ENCODE measurements around the gene UBC.
A peak's percentile ranks its signal among the peaks of the same experiment; 100 is the strongest.
"Not testable (repeated sequence)": the region's sequence is repeated elsewhere in the genome, so short reads cannot be mapped to it uniquely, and the experiment has no call there.

The UBC gene

DNA sequence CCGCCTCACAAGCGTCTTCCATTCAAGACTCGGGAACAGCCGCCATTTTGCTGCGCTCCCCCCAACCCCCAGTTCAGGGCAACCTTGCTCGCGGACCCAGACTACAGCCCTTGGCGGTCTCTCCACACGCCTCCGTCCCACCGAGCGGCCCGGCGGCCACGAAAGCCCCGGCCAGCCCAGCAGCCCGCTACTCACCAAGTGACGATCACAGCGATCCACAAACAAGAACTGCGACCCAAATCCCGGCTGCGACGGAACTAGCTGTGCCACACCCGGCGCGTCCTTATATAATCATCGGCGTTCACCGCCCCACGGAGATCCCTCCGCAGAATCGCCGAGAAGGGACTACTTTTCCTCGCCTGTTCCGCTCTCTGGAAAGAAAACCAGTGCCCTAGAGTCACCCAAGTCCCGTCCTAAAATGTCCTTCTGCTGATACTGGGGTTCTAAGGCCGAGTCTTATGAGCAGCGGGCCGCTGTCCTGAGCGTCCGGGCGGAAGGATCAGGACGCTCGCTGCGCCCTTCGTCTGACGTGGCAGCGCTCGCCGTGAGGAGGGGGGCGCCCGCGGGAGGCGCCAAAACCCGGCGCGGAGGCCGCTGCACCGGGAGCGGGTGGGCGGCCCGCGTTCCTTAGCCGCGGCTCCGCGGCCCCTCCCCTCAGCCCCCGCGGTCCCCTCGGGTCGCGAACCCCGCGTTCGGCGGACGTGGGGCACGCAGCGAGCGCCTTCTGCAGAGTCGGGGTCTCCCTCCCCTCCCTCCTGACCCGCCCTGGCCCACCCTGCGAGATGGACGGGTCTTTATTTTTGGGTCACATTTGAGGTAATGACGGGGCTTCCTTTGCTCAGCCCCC lies at the start of gene UBC:
Gene UBC, minus strand, starts transcription at position 259 of the 847 bp plus-strand sequence. CDS start 879 bp downstream, outside the sequence.
- peak; percentile 90 for DNase-seq

DNA sequence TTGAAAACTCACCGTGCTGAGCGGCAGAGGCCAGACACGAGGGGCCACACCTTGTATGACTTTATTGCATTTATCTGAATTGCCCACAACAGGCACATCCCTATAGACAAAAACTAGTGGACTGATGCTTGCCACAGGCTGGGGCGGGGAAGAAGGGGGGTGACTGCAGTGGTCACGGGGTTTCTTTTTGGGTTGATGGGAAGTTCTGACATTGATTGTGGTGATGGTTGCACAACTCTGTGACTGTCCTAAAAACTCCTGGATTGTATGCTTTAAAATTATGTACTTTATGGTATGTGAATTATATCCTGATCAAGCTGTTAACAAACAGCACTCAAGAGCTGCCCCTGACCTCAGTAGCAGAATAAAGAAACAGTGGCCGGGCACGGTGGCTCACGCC lies 48.8 kb upstream of the UBC start:
- no peak for DNase-seq

DNA sequence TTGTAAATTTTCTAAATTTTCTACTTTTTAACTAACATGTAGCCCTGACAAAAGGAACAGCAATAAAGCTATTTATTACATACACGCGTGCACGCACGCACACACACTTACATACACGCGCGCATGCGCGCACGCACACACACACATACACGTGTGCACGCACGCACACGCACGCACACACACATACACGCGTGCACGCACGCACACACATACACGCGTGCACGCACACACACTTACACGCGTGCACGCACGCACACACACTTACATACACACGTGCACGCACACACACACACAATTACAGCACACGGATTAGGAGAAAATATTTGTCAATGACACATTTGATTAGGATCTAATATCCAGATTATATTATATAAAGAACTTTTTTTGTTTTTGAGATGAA lies 46.6 kb upstream of the UBC start:
- no peak for DNase-seq

DNA sequence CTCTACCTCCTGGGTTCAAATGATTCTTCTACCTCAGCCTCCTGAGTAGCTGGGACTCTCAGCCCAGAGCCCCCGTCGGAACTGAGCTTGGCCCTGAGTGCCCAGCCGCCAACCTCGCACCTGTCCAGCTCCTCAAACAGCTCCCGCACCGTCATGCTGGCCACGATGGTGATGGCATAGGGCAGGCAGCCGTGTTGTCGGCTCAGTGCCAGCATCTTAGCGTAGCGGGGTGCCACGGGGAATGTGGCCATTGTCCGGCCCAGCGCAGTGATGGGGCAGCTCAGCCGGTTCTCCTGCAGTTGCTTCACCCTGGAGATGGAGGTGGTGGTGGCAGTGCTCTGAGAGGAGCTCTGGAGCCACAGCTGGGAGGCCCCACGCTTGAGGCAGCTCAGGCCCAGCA lies 42.1 kb upstream of the UBC start:
- DNase-seq, result no peak

DNA sequence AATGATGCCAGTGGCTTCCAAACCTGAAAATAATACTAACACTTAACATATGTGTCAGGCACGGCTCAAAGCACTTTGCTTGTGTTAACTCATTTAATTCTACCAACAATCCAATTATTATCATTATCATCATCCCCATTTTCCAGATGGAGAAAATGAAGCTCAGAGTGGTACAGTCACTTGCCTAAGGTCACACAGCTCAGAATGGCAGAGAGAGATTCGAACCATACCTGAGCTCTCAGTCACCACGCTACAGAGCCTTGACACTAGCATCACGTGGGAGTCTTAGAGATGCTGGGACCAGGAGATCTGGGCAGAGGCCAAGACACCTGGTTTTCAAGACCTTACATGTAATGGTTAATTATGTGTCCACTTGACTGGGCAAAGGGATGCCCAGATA lies 40.3 kb upstream of the UBC start:
- DNase-seq, result no peak

DNA sequence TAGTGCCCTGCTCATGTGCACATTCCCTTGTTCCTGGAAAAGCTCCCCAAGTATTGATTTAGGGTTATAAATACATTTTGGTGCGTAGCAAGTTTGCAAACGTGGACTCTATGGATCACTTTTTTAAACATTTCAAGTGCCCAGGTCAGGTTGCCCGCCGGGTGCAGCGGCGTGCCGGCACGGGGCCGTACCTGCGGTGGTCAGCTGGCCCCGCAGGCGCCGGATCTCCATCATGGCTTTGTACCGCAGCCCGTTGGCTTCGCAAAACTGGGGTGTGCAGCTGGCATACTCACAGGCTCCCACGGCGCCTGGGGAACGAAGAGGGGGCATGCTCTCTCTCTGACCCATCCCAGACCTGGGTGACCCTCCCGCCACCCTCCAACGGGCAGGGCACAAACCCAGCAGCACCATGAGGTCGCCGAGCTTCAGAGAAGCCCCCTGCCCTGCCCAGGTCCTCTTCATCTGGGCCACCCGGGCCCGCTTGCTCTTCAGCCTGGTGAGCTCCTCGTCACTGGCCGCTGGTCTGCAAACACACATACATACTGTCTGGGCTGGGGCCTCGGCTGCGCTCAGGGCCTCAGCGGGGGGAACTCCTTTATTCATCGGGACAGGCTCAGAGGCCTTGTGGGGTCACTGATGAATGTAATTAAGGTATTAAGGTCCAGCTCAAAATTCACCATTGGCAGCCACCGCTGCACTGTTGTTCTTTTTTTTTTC lies 39.4 kb upstream of the UBC start:
- no peak for DNase-seq

DNA sequence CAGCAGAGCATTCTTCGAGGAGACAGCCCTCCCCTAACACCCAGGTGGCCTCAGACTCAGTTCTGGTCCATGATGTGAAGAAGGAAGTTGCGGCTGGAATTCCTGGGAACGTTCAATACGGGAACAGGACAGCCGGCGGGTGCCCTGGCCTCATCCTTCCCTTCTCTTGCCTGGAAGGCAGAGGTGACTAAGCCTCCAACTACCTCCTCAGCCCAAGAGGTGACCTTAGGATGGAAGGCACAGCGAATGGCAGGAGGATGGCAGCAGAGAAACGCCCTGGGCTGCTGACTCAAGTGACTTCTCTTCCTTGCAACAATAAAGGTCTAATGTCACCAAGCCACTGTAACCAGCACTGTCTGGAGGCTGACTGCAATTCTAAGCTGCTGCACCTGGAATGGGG lies 38.4 kb upstream of the UBC start:
- no peak for DNase-seq

DNA sequence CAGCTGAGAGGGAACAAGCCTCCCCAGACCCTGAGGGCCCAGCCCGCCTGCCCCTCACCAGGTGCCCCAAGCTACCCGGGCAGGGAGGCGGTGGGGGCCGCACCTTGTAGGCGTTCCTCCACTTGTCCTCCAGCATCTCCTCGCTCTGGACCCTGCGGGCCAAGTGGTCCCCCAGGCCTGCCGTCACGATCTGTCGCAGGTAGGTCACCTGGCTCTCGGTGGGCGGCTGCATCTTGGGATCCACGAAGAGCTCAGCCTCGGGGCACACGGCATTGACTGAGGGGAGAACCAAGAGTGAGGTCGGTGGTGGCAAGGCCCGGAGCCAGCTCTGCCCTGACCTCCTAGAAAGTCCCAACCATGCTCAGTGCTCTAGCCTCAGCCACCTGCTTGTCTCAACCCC lies 37.8 kb upstream of the UBC start:
- no peak for DNase-seq

DNA sequence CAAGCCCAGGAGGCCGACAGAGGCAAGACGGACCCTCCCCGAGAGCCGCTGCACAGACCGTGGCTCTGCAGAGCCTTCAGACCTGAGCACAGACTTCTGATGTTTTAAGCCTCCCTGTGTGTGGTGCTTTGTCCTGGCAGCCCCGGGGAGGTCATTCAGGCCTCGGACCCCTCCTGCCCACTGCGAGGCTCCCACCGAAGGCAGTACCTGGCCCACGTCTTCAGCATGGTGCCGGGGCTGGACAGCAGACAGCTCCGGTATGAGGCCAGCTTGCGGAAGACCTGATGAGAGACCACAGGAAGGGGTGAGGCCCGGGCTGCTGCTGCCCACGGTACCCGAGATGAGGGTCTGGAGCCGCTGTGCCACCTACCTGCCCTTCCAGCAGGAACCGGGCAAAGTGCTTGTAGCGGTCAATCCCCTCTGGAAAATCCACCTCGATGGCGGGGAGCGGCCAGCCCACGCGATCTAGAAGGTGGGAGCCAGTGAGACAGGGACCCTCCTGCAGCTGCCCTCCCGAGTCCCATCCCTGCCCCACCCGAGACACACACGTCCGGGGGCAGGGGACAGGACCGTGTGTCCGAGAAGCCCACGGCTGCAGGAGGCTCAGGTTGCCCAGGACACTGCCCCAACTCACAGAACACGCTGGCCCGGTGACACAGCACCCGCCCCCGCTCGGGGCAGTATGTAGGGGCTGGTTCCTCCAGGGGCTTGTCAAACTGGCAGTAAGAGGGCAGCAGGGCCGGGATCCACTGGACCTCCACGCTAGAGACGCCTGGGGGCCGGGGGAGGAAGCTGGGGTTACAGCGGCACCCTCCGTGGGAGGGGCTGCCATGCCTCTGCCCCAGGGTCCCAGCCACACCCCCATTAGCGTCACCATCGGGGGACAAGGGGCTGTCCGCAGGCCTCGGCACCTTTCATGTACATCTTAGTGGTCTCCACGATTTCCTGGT lies 35.6 kb upstream of the UBC start:
- no peak for DNase-seq

DNA sequence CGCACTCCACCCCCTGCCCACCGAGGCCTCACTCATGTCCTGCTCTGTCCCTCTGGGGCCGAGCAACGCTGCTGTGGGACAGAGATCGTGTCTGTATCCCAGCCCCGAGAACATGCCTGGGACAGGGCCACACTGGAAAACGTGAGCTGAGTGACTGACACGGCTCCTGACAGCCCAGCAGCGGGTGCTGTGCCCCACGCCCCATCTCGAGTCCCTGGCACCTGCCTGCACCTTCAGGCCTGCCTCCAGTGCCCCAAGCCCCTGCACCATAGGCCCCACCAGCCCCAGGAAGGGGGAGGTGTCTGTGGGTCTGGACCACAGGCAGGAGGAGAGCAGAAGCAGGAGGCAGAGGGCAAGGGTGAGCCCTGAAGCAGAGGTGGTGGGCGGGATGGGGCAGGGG lies 34.6 kb upstream of the UBC start:
- DNase-seq, result no peak

DNA sequence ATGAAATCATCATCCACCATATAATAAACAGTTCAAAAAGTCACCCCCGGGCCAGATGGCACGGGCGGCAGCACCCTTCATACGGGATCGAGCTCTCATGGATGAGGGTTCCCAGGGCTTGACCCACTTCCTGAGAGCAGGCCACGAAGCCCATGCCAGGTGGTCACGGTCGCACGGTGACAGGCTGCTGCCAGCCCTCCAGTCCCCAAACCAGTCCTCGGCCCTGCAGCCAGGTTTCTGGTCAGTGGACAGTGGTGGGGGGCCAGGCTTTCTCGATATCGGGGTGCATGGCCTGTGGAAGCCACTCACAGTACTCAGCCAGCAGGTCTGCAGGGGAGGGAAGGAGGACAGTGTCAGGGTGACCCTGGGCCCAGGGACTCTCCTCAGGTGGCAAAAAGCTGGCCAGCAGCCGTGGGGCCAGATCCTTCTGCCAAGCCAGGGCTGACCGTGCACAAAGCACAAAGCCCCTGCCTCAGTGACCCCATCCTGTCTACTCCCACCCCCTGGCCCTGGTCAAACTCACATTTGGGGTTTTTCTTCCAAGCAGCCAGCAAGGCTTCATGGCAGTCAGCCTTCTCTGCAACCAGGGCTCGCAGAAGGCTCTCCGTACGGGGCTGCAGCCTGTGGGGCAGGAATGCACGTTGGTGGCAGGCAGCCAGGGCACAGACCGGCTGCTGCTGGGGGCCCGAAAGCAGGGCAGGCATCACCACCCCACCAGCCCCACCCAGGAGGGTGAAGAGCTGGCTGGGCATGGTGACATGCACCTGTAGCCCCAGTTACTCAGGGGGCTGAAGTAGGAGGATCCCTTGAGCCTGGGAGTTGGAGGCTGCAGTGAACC lies 33.3 kb upstream of the UBC start:
- DNase-seq, result no peak

DNA sequence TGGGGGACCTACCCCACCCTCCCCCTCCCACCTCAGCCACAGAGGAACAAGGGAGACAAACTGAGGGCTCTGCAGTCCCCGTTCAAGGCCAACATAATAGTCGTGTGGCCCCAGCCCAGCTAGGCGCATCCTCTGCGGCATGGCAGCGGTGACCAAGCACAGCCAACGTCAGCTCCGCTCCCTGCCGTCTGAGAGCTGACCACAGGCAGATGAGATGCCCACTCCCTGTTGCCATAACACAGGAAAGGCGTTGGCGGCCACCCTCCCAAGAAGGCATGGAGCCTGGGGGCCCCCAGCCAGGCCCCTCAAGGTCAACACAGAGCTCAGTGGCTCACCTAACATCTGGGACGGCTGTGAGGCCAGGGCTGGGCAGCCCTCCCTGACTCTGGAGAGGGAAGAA lies 32.6 kb upstream of the UBC start:
- no peak for DNase-seq

DNA sequence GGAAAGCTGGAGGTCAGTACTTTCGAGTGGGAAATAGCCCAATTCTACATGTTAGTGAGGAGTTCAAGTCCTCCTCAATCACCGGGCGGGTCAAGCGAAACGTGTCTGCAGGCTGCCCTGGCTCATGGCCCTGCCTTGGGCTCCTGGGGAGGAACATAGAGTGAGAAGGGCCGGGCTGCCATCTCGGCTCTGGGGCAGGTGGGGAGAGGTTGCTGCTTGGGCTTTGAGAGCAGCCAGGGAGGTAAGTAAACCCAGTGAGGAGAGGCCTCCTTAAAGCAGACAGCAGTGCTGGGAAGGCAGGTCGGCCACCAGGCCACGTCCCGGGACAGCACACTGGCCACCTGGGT lies 32.0 kb upstream of the UBC start:
- DNase-seq, result no peak

DNA sequence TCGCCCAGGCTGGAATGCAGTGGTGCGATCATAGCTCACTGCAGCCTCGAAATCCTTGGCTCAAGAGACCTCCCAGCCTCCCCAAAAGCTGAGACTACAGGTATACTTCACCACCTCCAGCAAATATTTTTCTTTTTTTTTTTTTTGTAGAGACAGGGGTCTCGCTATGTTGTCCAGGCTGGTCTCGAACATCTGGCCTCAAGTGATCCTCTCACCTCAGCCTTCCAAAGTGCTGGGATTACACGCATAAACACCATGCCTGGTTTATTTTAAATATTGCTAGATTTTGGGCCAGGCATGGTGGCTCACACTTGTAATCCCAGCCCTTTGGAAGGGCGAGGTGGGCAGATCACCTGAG lies 26.7 kb upstream of the UBC start:
- no peak for DNase-seq

DNA sequence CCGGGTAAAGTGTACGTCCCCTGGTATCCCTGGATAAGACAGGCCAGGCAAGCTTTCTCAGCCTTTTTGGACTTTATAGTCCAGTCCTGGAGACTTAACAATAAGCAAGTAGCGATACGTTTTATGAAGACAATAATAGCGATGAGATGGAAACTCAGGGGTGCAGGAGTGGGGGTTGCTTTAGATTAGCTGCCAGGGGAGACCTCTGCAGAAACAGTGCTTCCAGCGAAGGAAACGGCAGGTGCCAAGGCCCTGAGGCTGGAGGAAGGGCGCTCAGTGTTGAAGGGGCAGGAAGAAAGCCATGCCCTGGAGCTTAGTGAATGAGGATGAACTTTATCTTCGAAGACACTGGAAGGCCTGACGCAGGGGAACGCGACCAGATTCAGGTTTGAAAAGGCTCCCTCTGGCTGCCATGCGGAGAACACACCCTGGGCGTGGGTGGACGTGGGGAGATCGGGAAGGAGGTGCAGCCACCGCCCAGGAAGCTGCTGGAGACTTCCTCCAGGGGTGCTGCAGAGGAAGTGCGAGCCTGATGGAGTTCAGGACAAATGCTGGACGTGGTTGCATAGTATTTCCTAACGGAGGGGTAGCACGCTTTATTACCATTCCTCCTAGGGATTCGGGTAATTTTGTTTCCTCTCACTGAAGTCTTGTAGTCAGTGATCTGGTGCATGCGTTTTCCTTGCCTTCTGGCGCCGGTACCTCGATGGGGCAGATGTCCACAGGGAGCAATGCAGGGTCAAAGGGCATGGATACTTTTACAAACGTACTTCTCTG lies 26.1 kb upstream of the UBC start:
- DNase-seq, result peak; percentile 96

DNA sequence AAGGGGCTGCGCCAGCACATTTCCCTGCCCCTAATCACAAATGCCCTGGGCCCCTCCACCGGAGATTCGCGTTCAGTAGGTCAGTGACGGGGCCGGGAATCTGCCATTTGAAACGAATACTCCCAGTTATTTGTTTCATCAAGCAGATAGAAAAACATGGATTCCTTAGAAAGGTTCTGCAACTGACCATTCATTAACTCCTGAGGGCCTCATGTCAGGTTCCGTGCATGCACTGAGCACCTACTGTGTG lies 25.6 kb upstream of the UBC start:
- DNase-seq, result no peak

DNA sequence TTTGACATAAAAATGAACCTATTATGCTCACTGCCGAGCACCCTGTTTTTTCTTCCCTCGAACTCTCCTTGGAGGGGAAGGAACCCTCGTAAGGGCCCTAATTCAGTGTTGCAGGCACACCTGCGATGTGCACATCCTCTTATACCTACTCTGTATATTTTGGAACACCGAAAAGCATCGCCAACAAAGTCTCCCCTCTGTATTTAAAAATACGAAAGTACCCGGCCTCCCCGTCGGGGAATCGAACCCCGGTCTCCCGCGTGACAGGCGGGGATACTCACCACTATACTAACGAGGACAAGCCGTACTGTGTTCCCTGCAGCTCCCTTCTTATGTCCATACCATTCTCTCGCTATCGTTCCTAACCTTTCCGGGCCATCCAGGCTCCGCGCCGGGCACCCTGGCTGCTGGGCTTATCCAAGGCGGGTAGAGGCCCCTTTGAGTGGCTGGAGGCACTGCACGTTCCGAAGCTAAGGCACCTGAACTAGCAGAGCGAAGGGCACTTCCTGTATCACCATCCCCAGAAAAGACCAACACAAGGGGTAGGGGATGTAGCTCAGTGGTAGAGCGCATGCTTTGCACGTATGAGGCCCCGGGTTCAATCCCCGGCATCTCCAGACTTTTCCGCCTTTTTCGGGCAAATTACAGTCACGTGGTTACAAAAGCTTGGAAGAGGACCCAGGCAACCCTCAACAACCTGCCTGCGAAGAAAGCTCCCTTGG lies 25.1 kb upstream of the UBC start:
- DNase-seq, result peak; percentile 95

DNA sequence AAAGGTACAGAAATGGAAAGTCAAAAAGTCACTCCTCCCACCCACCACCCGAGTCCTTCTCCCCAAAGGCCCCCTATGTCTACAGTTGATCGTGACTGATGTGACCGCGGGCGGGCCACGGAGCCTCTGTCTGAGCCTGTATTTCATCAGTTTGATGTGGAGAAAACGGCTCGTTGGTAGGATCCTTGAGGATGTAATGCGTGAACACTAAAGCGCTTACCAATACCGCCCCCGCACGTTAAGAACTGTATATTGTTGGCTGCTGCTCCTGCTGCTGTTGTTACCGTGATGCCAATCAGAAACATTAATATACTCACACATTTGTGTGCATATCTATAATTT lies 24.6 kb upstream of the UBC start:
- DNase-seq, result peak; percentile 91

DNA sequence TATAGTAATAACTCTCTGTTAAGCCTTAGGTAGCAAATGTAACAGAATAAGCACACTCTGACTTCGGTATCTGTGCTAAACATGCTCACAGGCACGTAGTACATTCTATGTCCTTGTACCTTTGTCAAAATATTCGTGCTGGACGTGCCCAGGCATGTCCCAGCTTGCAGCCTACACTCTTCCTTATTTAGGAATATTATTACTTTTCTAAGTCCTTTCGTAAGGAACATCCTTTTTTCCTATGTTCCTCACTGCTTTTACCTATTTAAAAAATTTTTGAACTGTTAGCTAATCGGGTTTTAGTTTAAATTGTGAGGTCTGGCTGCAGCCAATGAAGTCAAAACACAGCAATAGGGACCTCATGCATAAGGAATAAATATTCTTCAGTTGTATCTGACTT lies 24.1 kb upstream of the UBC start:
- DNase-seq, result peak; percentile 77

DNA sequence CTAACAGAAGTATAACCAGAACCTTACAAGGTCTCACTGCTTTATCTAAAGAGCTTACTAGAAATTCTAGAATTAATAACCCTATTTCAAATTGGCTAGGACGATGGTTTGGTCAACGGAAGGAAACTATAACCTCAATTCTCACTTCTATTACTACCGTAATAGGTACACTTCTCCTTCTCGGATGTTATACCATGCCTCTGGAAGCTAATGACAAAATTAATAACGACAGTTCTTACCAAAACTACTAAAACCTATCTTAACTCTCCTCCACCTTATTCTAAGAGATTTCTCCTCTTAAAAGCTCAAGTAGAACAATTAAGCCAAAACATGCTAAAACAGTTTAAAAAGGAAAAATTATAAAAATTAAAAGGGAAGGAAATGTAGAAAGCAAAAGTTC lies 23.7 kb upstream of the UBC start:
- DNase-seq, result peak; percentile 50

DNA sequence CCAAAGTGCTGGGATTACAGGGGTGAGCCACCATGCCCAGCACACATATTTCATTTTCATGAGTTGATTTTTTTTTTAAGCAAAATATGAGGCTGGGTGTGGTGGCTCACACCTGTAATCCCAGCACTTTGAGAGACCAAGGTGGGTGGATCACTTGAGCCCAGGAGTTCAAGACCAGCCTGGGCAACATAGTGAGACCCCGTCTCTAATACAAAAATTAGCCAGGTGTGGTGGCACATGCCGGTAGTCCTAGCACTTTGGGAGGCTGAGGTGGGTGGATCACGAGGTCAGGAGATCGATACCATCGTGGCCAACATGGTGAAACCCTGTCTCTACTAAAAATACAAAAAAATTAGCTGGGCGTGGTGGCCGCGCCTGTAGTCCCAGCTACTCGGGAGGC lies 17.1 kb upstream of the UBC start:
- DNase-seq, result not testable (repeated sequence)

DNA sequence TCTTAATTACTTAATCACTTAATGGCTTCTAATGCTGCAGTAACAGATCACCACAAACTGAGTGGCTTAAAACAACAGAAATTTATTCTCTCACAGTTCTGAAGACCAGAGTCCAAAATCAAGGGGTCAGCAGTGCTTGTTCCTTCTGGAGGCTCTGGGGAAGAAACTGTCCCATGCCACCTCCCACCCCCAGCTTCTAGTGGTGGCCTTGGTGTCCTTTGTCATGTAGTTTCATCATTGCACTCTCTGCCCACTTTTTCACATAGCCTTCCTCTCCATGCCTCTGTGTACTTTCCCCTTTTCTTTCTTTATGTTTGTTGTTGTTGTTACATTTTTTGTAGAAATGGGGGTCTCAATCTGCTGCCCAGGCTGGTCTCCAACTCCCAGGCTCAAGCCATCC lies 16.1 kb upstream of the UBC start:
- no peak for DNase-seq
